ENCODE results near the gene PACRG. TPM values are rescaled to one million over a fixed set of nuclear protein-coding genes. Genes with fewer than 3 reads are reported as not detected.

Gene PACRG
- total and polyA plus RNA-seq, 10 of the 15 experiments (the other 5 are each of a cell fraction or from before 2014, with no cell fraction given): not detected

DNA sequence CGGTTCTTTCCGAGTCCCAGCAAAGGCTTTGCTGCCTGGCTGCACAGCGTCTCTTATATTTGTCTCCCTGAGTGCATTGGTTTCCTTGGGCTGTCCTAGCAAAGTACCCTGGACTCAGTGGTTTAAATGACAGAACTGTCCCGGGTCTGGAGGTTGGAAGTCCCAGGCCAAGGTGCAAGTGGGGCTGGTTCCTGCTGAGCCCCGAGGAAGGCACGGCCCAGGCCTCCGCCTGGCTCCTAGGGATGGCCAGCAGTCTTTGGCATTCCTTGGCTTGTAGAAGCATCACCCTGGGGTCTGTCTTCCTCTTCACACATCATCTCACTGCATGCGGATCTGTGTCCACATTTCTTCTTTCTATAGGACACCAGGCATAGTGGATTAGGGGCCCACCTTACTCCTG lies 621.9 kb downstream of the PACRG start (continued):
- TF ChIP-seq, protein P1, sequence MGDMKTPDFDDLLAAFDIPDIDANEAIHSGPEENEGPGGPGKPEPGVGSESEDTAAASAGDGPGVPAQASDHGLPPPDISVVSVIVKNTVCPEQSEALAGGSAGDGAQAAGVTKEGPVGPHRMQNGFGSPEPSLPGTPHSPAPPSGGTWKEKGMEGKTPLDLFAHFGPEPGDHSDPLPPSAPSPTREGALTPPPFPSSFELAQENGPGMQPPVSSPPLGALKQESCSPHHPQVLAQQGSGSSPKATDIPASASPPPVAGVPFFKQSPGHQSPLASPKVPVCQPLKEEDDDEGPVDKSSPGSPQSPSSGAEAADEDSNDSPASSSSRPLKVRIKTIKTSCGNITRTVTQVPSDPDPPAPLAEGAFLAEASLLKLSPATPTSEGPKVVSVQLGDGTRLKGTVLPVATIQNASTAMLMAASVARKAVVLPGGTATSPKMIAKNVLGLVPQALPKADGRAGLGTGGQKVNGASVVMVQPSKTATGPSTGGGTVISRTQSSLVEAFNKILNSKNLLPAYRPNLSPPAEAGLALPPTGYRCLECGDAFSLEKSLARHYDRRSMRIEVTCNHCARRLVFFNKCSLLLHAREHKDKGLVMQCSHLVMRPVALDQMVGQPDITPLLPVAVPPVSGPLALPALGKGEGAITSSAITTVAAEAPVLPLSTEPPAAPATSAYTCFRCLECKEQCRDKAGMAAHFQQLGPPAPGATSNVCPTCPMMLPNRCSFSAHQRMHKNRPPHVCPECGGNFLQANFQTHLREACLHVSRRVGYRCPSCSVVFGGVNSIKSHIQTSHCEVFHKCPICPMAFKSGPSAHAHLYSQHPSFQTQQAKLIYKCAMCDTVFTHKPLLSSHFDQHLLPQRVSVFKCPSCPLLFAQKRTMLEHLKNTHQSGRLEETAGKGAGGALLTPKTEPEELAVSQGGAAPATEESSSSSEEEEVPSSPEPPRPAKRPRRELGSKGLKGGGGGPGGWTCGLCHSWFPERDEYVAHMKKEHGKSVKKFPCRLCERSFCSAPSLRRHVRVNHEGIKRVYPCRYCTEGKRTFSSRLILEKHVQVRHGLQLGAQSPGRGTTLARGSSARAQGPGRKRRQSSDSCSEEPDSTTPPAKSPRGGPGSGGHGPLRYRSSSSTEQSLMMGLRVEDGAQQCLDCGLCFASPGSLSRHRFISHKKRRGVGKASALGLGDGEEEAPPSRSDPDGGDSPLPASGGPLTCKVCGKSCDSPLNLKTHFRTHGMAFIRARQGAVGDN (IDR thresholded peaks at IDR 0.05): no peak
- TF ChIP-seq CHD2 (IDR thresholded peaks at IDR 0.05; ENCODE audit: borderline replicate concordance, low read depth, low read length): no peak
- TF ChIP-seq POLR2AphosphoS2 (IDR thresholded peaks at IDR 0.05; ENCODE audit: low read depth, low read length): no peak
- no peak for TF ChIP-seq SIN3A (IDR thresholded peaks at IDR 0.05; ENCODE audit: low read depth, low read length)
- TF ChIP-seq RB1 (IDR thresholded peaks at IDR 0.05; ENCODE audit: borderline replicate concordance): no peak
- TF ChIP-seq, protein P2, sequence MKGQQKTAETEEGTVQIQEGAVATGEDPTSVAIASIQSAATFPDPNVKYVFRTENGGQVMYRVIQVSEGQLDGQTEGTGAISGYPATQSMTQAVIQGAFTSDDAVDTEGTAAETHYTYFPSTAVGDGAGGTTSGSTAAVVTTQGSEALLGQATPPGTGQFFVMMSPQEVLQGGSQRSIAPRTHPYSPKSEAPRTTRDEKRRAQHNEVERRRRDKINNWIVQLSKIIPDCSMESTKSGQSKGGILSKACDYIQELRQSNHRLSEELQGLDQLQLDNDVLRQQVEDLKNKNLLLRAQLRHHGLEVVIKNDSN (IDR thresholded peaks at IDR 0.05; ENCODE audit: borderline replicate concordance, extremely low read length, insufficient read depth, low read depth, low read length): no peak
- no peak for TF ChIP-seq NFIC (IDR thresholded peaks at IDR 0.05; ENCODE audit: low read depth, low read length)
- TF ChIP-seq, protein P3, sequence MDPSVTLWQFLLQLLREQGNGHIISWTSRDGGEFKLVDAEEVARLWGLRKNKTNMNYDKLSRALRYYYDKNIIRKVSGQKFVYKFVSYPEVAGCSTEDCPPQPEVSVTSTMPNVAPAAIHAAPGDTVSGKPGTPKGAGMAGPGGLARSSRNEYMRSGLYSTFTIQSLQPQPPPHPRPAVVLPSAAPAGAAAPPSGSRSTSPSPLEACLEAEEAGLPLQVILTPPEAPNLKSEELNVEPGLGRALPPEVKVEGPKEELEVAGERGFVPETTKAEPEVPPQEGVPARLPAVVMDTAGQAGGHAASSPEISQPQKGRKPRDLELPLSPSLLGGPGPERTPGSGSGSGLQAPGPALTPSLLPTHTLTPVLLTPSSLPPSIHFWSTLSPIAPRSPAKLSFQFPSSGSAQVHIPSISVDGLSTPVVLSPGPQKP (IDR thresholded peaks at IDR 0.05; ENCODE audit: low read depth, low read length): no peak
- TF ChIP-seq, protein P4, sequence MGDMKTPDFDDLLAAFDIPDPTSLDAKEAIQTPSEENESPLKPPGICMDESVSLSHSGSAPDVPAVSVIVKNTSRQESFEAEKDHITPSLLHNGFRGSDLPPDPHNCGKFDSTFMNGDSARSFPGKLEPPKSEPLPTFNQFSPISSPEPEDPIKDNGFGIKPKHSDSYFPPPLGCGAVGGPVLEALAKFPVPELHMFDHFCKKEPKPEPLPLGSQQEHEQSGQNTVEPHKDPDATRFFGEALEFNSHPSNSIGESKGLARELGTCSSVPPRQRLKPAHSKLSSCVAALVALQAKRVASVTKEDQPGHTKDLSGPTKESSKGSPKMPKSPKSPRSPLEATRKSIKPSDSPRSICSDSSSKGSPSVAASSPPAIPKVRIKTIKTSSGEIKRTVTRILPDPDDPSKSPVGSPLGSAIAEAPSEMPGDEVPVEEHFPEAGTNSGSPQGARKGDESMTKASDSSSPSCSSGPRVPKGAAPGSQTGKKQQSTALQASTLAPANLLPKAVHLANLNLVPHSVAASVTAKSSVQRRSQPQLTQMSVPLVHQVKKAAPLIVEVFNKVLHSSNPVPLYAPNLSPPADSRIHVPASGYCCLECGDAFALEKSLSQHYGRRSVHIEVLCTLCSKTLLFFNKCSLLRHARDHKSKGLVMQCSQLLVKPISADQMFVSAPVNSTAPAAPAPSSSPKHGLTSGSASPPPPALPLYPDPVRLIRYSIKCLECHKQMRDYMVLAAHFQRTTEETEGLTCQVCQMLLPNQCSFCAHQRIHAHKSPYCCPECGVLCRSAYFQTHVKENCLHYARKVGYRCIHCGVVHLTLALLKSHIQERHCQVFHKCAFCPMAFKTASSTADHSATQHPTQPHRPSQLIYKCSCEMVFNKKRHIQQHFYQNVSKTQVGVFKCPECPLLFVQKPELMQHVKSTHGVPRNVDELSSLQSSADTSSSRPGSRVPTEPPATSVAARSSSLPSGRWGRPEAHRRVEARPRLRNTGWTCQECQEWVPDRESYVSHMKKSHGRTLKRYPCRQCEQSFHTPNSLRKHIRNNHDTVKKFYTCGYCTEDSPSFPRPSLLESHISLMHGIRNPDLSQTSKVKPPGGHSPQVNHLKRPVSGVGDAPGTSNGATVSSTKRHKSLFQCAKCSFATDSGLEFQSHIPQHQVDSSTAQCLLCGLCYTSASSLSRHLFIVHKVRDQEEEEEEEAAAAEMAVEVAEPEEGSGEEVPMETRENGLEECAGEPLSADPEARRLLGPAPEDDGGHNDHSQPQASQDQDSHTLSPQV (IDR thresholded peaks at IDR 0.05): no peak
- no peak for TF ChIP-seq BACH1 (IDR thresholded peaks at IDR 0.05; ENCODE audit: borderline replicate concordance)
- no peak for TF ChIP-seq FOS (IDR thresholded peaks at IDR 0.05; ENCODE audit: borderline replicate concordance, extremely low read depth, insufficient read length)
- TF ChIP-seq, protein P5, sequence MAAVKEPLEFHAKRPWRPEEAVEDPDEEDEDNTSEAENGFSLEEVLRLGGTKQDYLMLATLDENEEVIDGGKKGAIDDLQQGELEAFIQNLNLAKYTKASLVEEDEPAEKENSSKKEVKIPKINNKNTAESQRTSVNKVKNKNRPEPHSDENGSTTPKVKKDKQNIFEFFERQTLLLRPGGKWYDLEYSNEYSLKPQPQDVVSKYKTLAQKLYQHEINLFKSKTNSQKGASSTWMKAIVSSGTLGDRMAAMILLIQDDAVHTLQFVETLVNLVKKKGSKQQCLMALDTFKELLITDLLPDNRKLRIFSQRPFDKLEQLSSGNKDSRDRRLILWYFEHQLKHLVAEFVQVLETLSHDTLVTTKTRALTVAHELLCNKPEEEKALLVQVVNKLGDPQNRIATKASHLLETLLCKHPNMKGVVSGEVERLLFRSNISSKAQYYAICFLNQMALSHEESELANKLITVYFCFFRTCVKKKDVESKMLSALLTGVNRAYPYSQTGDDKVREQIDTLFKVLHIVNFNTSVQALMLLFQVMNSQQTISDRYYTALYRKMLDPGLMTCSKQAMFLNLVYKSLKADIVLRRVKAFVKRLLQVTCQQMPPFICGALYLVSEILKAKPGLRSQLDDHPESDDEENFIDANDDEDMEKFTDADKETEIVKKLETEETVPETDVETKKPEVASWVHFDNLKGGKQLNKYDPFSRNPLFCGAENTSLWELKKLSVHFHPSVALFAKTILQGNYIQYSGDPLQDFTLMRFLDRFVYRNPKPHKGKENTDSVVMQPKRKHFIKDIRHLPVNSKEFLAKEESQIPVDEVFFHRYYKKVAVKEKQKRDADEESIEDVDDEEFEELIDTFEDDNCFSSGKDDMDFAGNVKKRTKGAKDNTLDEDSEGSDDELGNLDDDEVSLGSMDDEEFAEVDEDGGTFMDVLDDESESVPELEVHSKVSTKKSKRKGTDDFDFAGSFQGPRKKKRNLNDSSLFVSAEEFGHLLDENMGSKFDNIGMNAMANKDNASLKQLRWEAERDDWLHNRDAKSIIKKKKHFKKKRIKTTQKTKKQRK (IDR thresholded peaks at IDR 0.05; ENCODE audit: low read depth, low read length): no peak
- TF ChIP-seq, protein P6, sequence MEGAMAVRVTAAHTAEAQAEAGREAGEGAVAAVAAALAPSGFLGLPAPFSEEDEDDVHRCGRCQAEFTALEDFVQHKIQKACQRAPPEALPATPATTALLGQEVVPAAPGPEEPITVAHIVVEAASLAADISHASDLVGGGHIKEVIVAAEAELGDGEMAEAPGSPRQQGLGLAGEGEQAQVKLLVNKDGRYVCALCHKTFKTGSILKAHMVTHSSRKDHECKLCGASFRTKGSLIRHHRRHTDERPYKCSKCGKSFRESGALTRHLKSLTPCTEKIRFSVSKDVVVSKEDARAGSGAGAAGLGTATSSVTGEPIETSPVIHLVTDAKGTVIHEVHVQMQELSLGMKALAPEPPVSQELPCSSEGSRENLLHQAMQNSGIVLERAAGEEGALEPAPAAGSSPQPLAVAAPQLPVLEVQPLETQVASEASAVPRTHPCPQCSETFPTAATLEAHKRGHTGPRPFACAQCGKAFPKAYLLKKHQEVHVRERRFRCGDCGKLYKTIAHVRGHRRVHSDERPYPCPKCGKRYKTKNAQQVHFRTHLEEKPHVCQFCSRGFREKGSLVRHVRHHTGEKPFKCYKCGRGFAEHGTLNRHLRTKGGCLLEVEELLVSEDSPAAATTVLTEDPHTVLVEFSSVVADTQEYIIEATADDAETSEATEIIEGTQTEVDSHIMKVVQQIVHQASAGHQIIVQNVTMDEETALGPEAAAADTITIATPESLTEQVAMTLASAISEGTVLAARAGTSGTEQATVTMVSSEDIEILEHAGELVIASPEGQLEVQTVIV (IDR thresholded peaks at IDR 0.05; ENCODE audit: borderline replicate concordance, partially characterized antibody): no peak
